Upper lobe of left lung (tissue), 4 donors: ENCODE measurements around the gene RHOT1.

Experiments used
- EP300 ChIP-seq, 4 donors: sonication (generic); formaldehyde crosslinking; IDR thresholded peaks; one replicate each; pipeline ENCODE4 v1.5.1; 2017; ENCODE audit warnings: antibody characterized with exemption in 4 of 4, control low read depth in 2 of 4
- POLR2A ChIP-seq, 4 donors: fragments of 450-650 bp; IDR thresholded peaks; one replicate each; pipeline ENCODE4 v1.5.1; 2016 to 2017; ENCODE audit warnings: antibody characterized with exemption in 4 of 4, mild to moderate bottlenecking in 2 of 4
- POLR2AphosphoS5 ChIP-seq, 2 donors: sonication (generic); formaldehyde crosslinking; IDR thresholded peaks; one replicate each; pipeline ENCODE4 v1.5.1; 2017; ENCODE audit warnings: antibody characterized with exemption in 2 of 2
- TF ChIP-seq, protein P1 (sequence below), 6 experiments: fragments of 450-650 bp in 4 of 6; fragments of 200-600 bp in 2 of 6; sonication (generic) in 2 of 6; IDR thresholded peaks; one replicate each; pipeline ENCODE4 v1.5.1; 2016 to 2019; ENCODE audit warnings: antibody characterized with exemption in 6 of 6

DNA sequence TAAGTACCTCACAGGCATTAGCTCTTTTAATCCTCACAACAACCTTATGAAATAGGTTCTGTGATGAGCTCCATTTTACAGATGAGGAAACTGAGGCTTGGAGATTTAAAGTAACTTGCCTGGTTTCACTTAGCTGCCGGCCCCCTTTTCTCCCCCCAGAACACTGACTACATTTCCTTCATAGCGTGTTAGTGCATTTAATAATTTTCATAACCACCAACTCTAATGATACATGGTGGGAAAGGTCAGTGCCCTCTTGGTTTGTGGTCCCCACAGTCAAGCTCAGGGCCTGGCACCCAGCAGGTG, 16.5 kb upstream of the RHOT1 start:
- TF ChIP-seq POLR2AphosphoS5 (IDR thresholded peaks at IDR 0.05) (no peak), EP300 (IDR thresholded peaks at IDR 0.05) (no peak), POLR2A (IDR thresholded peaks at IDR 0.05) (no peak)
- TF ChIP-seq, protein P1, sequence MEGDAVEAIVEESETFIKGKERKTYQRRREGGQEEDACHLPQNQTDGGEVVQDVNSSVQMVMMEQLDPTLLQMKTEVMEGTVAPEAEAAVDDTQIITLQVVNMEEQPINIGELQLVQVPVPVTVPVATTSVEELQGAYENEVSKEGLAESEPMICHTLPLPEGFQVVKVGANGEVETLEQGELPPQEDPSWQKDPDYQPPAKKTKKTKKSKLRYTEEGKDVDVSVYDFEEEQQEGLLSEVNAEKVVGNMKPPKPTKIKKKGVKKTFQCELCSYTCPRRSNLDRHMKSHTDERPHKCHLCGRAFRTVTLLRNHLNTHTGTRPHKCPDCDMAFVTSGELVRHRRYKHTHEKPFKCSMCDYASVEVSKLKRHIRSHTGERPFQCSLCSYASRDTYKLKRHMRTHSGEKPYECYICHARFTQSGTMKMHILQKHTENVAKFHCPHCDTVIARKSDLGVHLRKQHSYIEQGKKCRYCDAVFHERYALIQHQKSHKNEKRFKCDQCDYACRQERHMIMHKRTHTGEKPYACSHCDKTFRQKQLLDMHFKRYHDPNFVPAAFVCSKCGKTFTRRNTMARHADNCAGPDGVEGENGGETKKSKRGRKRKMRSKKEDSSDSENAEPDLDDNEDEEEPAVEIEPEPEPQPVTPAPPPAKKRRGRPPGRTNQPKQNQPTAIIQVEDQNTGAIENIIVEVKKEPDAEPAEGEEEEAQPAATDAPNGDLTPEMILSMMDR (IDR thresholded peaks at IDR 0.05), result no peak
